ENCODE measurements around the gene PNPLA3.

- no peak for TF ChIP-seq CTCF (IDR thresholded peaks at IDR 0.05)
- no peak for TF ChIP-seq POLR2AphosphoS5 (IDR thresholded peaks at IDR 0.05)
- no peak for TF ChIP-seq POLR2A (IDR thresholded peaks at IDR 0.05)
Measured at GRCh38 chr22:43996981-43997265, 73.3 kb downstream of the PNPLA3 start.
